ENCODE measurements around the gene PTPRJ. TPM values are rescaled to one million over a fixed set of nuclear protein-coding genes. Genes with fewer than 3 reads are reported as not detected.

Gene PTPRJ
- polyA plus RNA-seq, 3 donors, result 10.0 to 36.4 (median 14.6) TPM

DNA sequence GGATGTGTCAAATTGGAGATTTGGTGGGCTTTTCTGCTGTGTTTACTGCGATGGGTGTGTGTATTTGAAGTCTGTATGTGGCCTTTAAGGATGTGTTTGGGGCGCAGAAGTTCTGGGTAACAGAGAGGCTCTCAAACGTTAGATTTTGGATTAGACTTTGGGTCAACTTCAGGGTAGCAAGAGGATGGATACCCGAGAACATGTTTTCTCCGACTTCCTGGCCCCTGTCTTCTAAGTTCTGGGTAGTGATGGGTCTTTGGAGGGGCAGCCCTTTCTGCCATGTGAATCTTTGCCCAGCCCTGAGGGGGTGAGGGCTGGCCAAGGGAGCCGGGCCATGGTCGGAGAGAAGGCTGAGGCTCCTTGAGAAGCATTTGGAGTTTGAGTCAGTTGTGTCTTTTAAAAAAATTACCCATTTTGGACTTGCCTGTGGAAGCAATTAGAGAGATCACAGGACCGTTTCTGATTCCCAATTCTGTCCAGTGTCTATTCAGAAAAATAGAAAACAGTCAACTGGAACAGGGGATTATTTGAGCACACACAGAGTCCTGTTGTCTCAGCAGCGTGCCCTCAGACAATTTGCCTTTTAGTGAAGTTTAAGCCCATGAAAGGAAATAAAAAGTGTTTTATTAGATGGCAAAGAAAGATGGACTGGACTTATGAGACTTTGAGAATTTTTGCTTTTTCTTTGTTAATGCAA lies 114.4 kb downstream of the PTPRJ start:
- Histone ChIP-seq H3K27me3 (ENCODE audit: control insufficient read depth in 2 of 2, insufficient read depth in 2 of 2, low read length in 2 of 2) (no peaks in the 10 kb centered on the region), H3K36me3 (replicated peaks in 1 of 2; ENCODE audit: control insufficient read depth in 1 of 2, insufficient read depth in 2 of 2, low read length in 2 of 2) (peaks cover 0 to 7% of the 10 kb centered on the region in 2 donors), H3K4me3 (replicated peaks in 1 of 3; ENCODE audit: low read depth in 2 of 3, low read length in 3 of 3) (no peak overlapping the region), H3K4me1 (ENCODE audit: control insufficient read depth in 1 of 2, insufficient read depth in 2 of 2, low read length in 2 of 2) (peaks cover 3 to 7% of the 10 kb centered on the region in 2 donors), H3K4me2 (replicated peaks; ENCODE audit: extremely low read depth, low read length, poor library complexity, severe bottlenecking) (no peak overlapping the region), H4K20me1 (ENCODE audit: insufficient read depth, low read length) (peaks cover 100% of the 10 kb centered on the region), H3K79me2 (ENCODE audit: insufficient read depth, low read length) (peaks cover 97% of the 10 kb centered on the region), H2AFZ (ENCODE audit: insufficient read depth, low read depth, low read length, poor library complexity, severe bottlenecking) (no peak overlapping the region), H3K27ac (ENCODE audit: low read depth in 1 of 2, low read length in 2 of 2) (no peak overlapping the region), H3K9me3 (replicated peaks in 1 of 2; ENCODE audit: control insufficient read depth in 1 of 2, insufficient read depth in 1 of 2, low read length in 2 of 2) (no peaks in the 10 kb centered on the region), H3K9ac (ENCODE audit: insufficient read depth, low read length, poor library complexity, severe bottlenecking) (no peak overlapping the region)
- DNase-seq, result no peak
- no peak for TF ChIP-seq CTCF (IDR thresholded peaks at IDR 0.05)
- Mint-ChIP-seq H3K4me3 (no peak overlapping the region), H3K27me3 (ENCODE audit: low read depth in 3 of 3) (no peaks in the 10 kb centered on the region), H3K36me3 (peaks cover 19 to 33% of the 10 kb centered on the region in 2 donors), H3K9me3 (no peaks in the 10 kb centered on the region), H3K4me1 (peaks cover 51% of the 10 kb centered on the region), H3K27ac (peak overlapping the region in 2 of 7 donors; percentile 43 to 61)
- WGBS (ENCODE audit: insufficient coverage), result 98% methylated on average over 7 of the region's 9 CpGs
- intact Hi-C loops (cut with micrococcal nuclease), result no loop called here

DNA sequence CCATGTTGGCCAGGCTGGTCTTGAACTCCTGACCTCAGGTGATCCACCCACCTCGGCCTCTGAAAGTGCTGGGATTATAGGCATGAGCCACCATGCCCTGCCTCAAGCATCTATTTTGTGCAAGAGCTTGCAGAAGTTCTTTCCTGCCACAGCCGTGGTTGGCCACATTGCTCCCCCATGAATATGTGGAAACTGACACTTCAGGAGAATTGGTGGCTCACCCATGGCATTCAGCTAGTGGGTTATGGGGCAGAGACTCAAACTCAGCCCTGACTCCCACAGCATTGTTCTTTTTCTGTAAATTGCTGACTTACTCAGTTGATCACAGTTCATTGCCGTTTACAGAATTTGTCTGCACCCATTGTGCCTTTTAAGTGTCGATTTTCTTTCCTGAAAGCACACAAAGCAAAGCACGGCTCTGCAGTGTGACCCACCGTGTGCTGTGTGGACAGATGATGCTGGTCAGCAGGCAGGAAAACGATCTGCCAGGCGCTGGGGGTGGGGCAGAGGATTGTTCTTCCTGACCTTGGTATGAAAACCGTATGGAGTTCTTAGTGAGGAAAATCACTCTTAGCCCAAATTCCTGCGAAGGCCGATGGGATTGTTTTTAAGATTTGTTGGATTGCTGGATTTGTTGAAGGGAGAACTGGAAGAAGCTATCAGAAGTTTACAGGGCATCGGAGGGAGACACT lies 115.6 kb downstream of the PTPRJ start:
- Histone ChIP-seq H3K9me3 (replicated peaks in 1 of 2; ENCODE audit: control insufficient read depth in 1 of 2, insufficient read depth in 1 of 2, low read length in 2 of 2) (no peaks in the 10 kb centered on the region), H3K4me3 (replicated peaks in 1 of 3; ENCODE audit: low read depth in 2 of 3, low read length in 3 of 3) (no peak overlapping the region), H3K9ac (ENCODE audit: insufficient read depth, low read length, poor library complexity, severe bottlenecking) (no peak overlapping the region), H3K4me1 (ENCODE audit: control insufficient read depth in 1 of 2, insufficient read depth in 2 of 2, low read length in 2 of 2) (peaks cover 10 to 15% of the 10 kb centered on the region in 2 donors), H3K27ac (ENCODE audit: low read depth in 1 of 2, low read length in 2 of 2) (no peak overlapping the region), H3K36me3 (replicated peaks in 1 of 2; ENCODE audit: control insufficient read depth in 1 of 2, insufficient read depth in 2 of 2, low read length in 2 of 2) (peaks cover under 1% of the 10 kb centered on the region in 2 donors), H4K20me1 (ENCODE audit: insufficient read depth, low read length) (peaks cover 100% of the 10 kb centered on the region), H3K27me3 (ENCODE audit: control insufficient read depth in 2 of 2, insufficient read depth in 2 of 2, low read length in 2 of 2) (no peaks in the 10 kb centered on the region), H3K79me2 (ENCODE audit: insufficient read depth, low read length) (peaks cover 97% of the 10 kb centered on the region), H3K4me2 (replicated peaks; ENCODE audit: extremely low read depth, low read length, poor library complexity, severe bottlenecking) (no peak overlapping the region), H2AFZ (ENCODE audit: insufficient read depth, low read depth, low read length, poor library complexity, severe bottlenecking) (no peak overlapping the region)
- WGBS (ENCODE audit: insufficient coverage), result 89% methylated on average over 5 of the region's 12 CpGs
- Mint-ChIP-seq H3K4me1 (peaks cover 47% of the 10 kb centered on the region), H3K27ac (peak overlapping the region in 2 of 7 donors; percentile 28 to 52), H3K36me3 (peaks cover 16 to 25% of the 10 kb centered on the region in 2 donors), H3K4me3 (no peak overlapping the region), H3K9me3 (no peaks in the 10 kb centered on the region), H3K27me3 (ENCODE audit: low read depth in 3 of 3) (no peaks in the 10 kb centered on the region)
- intact Hi-C loops (cut with micrococcal nuclease), result no loop called here
- no peak for TF ChIP-seq CTCF (IDR thresholded peaks at IDR 0.05)
- DNase-seq, result no peak
